Panc1 (cell line): Measurements from ENCODE around the gene RNASE1. TPM values are rescaled to one million over a fixed set of nuclear protein-coding genes. Genes with fewer than 3 reads are reported as not detected.

Source experiments
- ATAC-seq: fragments of 200-7000 bp; cut with Tn5 transposase; 2 replicates; pipeline ENCODE4 v1.9.1; 2020; ENCODE audit warnings: mild to moderate bottlenecking, moderate library complexity
- BruUV-seq: library from RNA; stranded (reverse); fragments of 400-500 nt; replicated peaks from 2 replicates; lab custom pipeline; 2021; lab: Mats Ljungman, UMichigan
- CTCF ChIA-PET: fragments of 300-600 bp; sonication (Branson Sonifier 250); formaldehyde crosslinking; loops from one replicate; lab custom pipeline; 2022; ENCODE audit warnings: antibody characterized with exemption; lab: Charles Lee
- POLR2A ChIA-PET: fragments of 300-600 bp; sonication (Branson Sonifier 250); formaldehyde crosslinking; loops from one replicate; lab custom pipeline; 2022; ENCODE audit warnings: antibody characterized with exemption; lab: Charles Lee
- DNase-seq: peaks from one replicate; pipeline ENCODE4 v3.0.0-alpha.2; 2010; ENCODE audit warnings: low read depth, low spot score
- H3K27ac ChIP-seq: 2 replicates; pipeline ENCODE4 v1.5.1; 2011; ENCODE audit warnings: mild to moderate bottlenecking, low read length, inconsistent platforms
- H3K27me3 ChIP-seq: fragments of 200-500 bp; sonication (Bioruptor generic); 2 replicates; pipeline ENCODE4 v1.6.0; 2014; ENCODE audit warnings: low read length, inconsistent platforms; ENCODE audit not compliant: control insufficient read depth, insufficient read depth
- H3K36me3 ChIP-seq: fragments of 200-500 bp; sonication (Bioruptor generic); 2 replicates; pipeline ENCODE4 v1.5.1; 2014; ENCODE audit warnings: inconsistent platforms, mild to moderate bottlenecking, low read length, moderate library complexity; ENCODE audit not compliant: control insufficient read depth, insufficient read depth
- H3K4me1 ChIP-seq: 2 replicates; pipeline ENCODE4 v1.5.1; 2011; ENCODE audit warnings: inconsistent platforms, mild to moderate bottlenecking, low read length, moderate library complexity; ENCODE audit not compliant: control insufficient read depth, insufficient read depth
- H3K4me3 ChIP-seq, 2 experiments: 2 replicates each; pipeline ENCODE4 v1.5.1; 2011 to 2012; ENCODE audit warnings: low read depth in 2 of 2, low read length in 2 of 2, mild to moderate bottlenecking in 2 of 2, inconsistent platforms in 1 of 2, moderate library complexity in 1 of 2
- H3K9me3 ChIP-seq: fragments of 200-500 bp; sonication (Bioruptor generic); 2 replicates; pipeline ENCODE4 v1.5.1; 2014; ENCODE audit warnings: low read depth, mild to moderate bottlenecking, inconsistent platforms, low read length, moderate library complexity; ENCODE audit not compliant: control insufficient read depth, insufficient read depth
- POLR2AphosphoS5 ChIP-seq: IDR thresholded peaks from 2 replicates; pipeline ENCODE4 v1.6.1; 2012; ENCODE audit warnings: mild to moderate bottlenecking, low read depth, low read length, moderate library complexity
- SIN3A ChIP-seq: IDR thresholded peaks from 2 replicates; pipeline ENCODE4 v1.6.1; 2012; ENCODE audit warnings: low read depth, mild to moderate bottlenecking, low read length, moderate library complexity, borderline replicate concordance; ENCODE audit not compliant: insufficient read depth
- in situ Hi-C: cut with HindIII; loops from 2 replicates; pipeline ENCODE4 v1.10.0; 2016; ENCODE audit warnings: low sequenced_read_pairs, low pct_unique_long_range_greater_than_20kb
- intact Hi-C: fragments of 100-400 bp; cut with micrococcal nuclease; formaldehyde crosslinking; loops from one replicate; pipeline ENCODE4 v1.10.0; 2022; ENCODE audit not compliant: unreplicated experiment
- total RNA-seq: library from RNA; stranded (reverse); gene quantifications from one replicate; pipeline ENCODE4 v1.2.1, GENCODE V29; 2021; ENCODE audit not compliant: unreplicated experiment
- TF ChIP-seq, protein P1 (sequence below), 2 experiments: IDR thresholded peaks; 2 replicates each; pipeline ENCODE4 v1.6.1; 2011 to 2012; ENCODE audit warnings: low read depth in 2 of 2, control low read depth in 1 of 2, low read length in 1 of 2, mild to moderate bottlenecking in 1 of 2, moderate library complexity in 1 of 2; ENCODE audit not compliant: insufficient read depth in 1 of 2
- TF ChIP-seq, protein P2 (sequence below): fragments of 450-650 bp; IDR thresholded peaks from 2 replicates; pipeline ENCODE4 v1.5.1; 2017; ENCODE audit warnings: mild to moderate bottlenecking

RNASE1 gene
- total RNA-seq, 1 experiment from 2014 or later, result 0.69 TPM

DNA sequence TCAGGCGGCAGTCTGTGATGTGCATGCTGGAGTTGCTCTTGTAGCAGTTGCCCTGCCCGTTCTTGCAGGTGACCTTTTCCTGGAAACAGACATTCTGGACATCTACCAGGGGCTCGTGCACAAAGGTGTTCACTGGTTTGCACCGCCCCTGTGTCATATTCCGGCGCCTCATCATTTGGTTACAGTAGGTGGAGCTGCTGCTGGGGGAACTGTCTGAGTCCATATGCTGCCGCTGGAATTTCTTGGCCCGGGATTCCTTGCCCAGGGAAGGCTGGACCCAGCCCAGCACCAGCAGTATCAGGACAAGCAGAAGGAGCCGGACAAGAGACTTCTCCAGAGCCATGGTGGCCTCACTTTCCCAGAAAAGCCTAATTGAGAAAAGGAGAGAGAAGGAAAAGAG is 918 bp downstream of the RNASE1 start:
- no peak overlapping the region for H3K27ac ChIP-seq
- H3K36me3 ChIP-seq, result no peaks in the 10 kb centered on the region
- no peaks in the 10 kb centered on the region for H3K9me3 ChIP-seq
- TF ChIP-seq POLR2AphosphoS5 (no peak), SIN3A (no peak)
- TF ChIP-seq, protein P1, sequence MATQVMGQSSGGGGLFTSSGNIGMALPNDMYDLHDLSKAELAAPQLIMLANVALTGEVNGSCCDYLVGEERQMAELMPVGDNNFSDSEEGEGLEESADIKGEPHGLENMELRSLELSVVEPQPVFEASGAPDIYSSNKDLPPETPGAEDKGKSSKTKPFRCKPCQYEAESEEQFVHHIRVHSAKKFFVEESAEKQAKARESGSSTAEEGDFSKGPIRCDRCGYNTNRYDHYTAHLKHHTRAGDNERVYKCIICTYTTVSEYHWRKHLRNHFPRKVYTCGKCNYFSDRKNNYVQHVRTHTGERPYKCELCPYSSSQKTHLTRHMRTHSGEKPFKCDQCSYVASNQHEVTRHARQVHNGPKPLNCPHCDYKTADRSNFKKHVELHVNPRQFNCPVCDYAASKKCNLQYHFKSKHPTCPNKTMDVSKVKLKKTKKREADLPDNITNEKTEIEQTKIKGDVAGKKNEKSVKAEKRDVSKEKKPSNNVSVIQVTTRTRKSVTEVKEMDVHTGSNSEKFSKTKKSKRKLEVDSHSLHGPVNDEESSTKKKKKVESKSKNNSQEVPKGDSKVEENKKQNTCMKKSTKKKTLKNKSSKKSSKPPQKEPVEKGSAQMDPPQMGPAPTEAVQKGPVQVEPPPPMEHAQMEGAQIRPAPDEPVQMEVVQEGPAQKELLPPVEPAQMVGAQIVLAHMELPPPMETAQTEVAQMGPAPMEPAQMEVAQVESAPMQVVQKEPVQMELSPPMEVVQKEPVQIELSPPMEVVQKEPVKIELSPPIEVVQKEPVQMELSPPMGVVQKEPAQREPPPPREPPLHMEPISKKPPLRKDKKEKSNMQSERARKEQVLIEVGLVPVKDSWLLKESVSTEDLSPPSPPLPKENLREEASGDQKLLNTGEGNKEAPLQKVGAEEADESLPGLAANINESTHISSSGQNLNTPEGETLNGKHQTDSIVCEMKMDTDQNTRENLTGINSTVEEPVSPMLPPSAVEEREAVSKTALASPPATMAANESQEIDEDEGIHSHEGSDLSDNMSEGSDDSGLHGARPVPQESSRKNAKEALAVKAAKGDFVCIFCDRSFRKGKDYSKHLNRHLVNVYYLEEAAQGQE (IDR thresholded peaks at IDR 0.05; ENCODE audit: insufficient read depth in 1 of 2, low read depth in 2 of 2, low read length in 1 of 2), result no peak
- ATAC-seq (peak; percentile 63; the same call in 1 of the 2 replicates), DNase-seq (no peak)
- CTCF ChIA-PET, result no interaction called here
- BruUV-seq, result no TSS peak
- H3K4me3 ChIP-seq, result peak overlapping the region in 1 of 2 experiments; percentile 20; a peak in 1 of 4 replicates
- H3K4me1 ChIP-seq, result no peaks in the 10 kb centered on the region
- in situ Hi-C loops (no loop called here), intact Hi-C loops (no loop called here)
- no peaks in the 10 kb centered on the region for H3K27me3 ChIP-seq
- POLR2A ChIA-PET, result no interaction called here

DNA sequence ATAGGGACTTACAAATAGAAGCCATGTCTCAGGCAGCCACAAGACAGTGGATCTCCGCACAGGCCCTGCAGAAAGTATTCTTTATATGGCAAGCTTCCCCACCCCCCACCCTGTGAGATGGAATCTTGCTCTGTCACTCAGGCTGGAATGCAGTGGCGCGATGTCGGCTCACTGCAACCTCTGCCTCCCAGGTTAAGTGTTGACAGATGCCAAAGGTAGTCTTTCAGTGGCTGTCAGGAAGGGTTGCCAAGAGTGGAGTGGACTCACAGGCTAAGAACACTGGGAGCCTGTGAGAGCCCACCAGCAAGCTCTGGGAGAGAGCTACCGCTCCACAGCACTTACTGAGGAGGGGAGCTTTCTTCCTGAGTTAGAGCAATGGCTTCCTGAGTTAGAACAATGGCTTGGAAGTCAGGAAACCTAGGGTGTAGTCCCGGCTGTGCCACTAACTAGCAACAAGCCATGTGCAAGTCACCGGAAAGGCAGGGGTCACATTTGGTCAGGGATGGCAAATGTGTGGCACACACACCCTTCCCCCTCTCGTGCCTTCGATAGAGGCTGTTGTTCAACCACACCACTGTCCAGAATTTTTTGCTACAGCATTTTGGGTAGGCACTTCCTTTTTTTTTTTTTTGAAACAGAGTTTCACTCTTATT is 2.6 kb downstream of the RNASE1 start:
- no peaks in the 10 kb centered on the region for H3K36me3 ChIP-seq
- H3K27me3 ChIP-seq, result no peaks in the 10 kb centered on the region
- no peak for ATAC-seq
- BruUV-seq, result no TSS peak
- H3K4me1 ChIP-seq, result no peaks in the 10 kb centered on the region
- intact Hi-C loops, result no loop called here
- TF ChIP-seq, protein P2, sequence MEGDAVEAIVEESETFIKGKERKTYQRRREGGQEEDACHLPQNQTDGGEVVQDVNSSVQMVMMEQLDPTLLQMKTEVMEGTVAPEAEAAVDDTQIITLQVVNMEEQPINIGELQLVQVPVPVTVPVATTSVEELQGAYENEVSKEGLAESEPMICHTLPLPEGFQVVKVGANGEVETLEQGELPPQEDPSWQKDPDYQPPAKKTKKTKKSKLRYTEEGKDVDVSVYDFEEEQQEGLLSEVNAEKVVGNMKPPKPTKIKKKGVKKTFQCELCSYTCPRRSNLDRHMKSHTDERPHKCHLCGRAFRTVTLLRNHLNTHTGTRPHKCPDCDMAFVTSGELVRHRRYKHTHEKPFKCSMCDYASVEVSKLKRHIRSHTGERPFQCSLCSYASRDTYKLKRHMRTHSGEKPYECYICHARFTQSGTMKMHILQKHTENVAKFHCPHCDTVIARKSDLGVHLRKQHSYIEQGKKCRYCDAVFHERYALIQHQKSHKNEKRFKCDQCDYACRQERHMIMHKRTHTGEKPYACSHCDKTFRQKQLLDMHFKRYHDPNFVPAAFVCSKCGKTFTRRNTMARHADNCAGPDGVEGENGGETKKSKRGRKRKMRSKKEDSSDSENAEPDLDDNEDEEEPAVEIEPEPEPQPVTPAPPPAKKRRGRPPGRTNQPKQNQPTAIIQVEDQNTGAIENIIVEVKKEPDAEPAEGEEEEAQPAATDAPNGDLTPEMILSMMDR, result no peak
- TF ChIP-seq, protein P1 (IDR thresholded peaks at IDR 0.05; ENCODE audit: insufficient read depth in 1 of 2, low read depth in 2 of 2, low read length in 1 of 2), result no peak
- in situ Hi-C loops, result no loop called here
- DNase-seq, result no peak
- no peaks in the 10 kb centered on the region for H3K9me3 ChIP-seq
- no peak overlapping the region for H3K4me3 ChIP-seq
- ChIA-PET CTCF (interaction anchor here (0.7 kb wide), 1 partner anchor 92 kb away, joined by 4 read pairs; no protein-coding TSS in a partner anchor), POLR2A (no interaction called here)
- no peak overlapping the region for H3K27ac ChIP-seq
